ENCODE results near the gene RMND5B.
"Not testable (repeated sequence)": the region's sequence is repeated elsewhere in the genome, so short reads cannot be mapped to it uniquely, and the experiment has no call there.

DNA sequence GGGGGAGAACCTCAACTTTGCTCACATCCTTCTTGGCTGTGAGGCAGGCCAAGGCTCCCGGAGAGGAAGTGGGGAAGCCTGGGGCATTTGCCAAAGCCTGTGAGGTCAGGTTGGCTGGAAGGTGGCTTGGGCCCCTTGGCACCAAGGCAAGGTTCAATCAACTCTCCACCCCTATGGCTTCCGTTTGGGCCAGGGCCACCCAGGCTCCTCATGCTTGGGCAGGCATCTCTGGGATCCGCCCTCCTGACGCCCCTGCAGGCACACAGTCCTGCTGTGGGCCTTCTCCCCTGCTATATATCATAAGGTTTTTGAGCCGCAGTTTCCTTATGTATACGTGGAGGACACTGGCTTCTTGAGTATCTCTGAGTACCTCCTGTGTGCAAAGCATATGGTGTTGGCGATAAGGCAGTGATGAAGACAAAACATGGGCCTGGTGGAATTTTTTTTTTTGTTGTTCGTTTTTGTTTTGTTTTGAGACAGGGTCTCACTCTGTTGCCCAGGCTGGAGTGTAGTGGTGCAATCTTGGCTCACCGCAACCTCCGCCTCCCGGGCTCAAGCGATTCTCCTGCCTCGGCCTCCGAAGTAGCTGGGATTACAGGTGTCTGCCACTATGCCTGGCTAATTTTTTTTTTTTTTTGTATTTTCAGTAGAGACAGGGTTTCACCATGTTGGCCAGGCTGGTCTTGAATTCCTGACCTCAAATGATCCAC lies 3.4 kb upstream of the RMND5B start:
- TF ChIP-seq, protein P1, sequence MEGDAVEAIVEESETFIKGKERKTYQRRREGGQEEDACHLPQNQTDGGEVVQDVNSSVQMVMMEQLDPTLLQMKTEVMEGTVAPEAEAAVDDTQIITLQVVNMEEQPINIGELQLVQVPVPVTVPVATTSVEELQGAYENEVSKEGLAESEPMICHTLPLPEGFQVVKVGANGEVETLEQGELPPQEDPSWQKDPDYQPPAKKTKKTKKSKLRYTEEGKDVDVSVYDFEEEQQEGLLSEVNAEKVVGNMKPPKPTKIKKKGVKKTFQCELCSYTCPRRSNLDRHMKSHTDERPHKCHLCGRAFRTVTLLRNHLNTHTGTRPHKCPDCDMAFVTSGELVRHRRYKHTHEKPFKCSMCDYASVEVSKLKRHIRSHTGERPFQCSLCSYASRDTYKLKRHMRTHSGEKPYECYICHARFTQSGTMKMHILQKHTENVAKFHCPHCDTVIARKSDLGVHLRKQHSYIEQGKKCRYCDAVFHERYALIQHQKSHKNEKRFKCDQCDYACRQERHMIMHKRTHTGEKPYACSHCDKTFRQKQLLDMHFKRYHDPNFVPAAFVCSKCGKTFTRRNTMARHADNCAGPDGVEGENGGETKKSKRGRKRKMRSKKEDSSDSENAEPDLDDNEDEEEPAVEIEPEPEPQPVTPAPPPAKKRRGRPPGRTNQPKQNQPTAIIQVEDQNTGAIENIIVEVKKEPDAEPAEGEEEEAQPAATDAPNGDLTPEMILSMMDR (IDR thresholded peaks at IDR 0.05) = not testable (repeated sequence)
- not testable (repeated sequence) for TF ChIP-seq EP300 (IDR thresholded peaks at IDR 0.05; ENCODE audit: low read depth); POLR2A (IDR thresholded peaks at IDR 0.05)
